Epidermal melanocyte (primary cell): ENCODE measurements around the gene CPA5.
"Not testable (repeated sequence)": the region's sequence is repeated elsewhere in the genome, so short reads cannot be mapped to it uniquely, and the experiment has no call there.

Experiments used
- DNase-seq: peaks from one replicate; pipeline ENCODE4 v3.0.0; 2011; ENCODE audit warnings: low spot score; ENCODE audit not compliant: insufficient read length

CPA5 gene

GRCh38 chr7:130344271-130344866 lies at the start of gene CPA5:
Gene CPA5, plus strand, starts transcription at chr7:130344816. Its CDS starts 1,670 bp downstream, at chr7:130346486.
- no peak for DNase-seq

- no peak for DNase-seq
These were observed 48.2 kb upstream of the CPA5 start for GRCh38 chr7:130296221-130296951.

- DNase-seq, result no peak
These were observed 46.7 kb upstream of the CPA5 start for GRCh38 chr7:130297628-130298543.

GRCh38 chr7:130298544-130299326 lies 45.9 kb upstream of the CPA5 start:
- no peak for DNase-seq

GRCh38 chr7:130299866-130300265 lies 44.8 kb upstream of the CPA5 start:
- no peak for DNase-seq

GRCh38 chr7:130301501-130302020 lies 43.1 kb upstream of the CPA5 start:
- DNase-seq, result no peak

- no peak for DNase-seq
These were observed 42.0 kb upstream of the CPA5 start for GRCh38 chr7:130302649-130303048.

DNA sequence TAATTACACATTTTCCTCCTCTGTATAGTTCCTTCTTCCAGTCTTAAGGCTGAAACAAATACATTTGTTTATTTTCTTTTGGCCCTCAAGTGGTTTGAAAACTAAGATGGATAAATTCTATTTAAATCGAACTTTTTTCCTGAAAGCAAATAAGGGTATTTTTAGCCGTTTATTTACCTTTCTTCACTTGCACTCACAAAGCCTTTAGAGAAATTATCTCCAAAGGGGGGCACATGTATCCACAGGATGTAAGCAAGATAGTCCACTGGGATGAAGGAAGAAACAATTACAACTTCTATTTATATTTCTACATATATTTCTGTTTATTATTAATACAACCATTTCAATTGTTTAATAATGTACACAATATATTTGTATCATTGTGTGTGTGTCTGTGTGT lies 41.5 kb upstream of the CPA5 start:
- no peak for DNase-seq

GRCh38 chr7:130303551-130303950 lies 41.1 kb upstream of the CPA5 start:
- DNase-seq, result no peak

DNA sequence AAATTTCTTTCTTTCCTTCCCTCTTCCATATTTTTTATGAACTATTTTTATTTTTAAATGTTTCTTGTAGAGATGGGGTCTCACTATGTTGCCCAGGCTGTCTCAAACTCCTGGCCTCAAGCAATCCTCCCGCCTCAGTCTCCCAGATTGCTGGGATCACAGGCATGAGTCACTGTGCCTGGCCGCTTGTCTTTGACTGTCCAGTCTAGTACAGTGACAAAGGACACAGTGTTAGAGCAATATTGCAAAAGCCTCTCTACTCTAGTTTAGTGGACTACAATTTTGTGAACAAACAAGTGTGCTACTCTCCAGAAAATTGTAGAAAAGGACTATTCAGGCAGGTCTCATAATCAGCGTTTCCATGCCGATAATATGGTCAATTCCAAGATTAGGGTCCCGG lies 40.6 kb upstream of the CPA5 start:
- DNase-seq, result no peak

- no peak for DNase-seq
These were observed 39.7 kb upstream of the CPA5 start for GRCh38 chr7:130304878-130305277.

DNA sequence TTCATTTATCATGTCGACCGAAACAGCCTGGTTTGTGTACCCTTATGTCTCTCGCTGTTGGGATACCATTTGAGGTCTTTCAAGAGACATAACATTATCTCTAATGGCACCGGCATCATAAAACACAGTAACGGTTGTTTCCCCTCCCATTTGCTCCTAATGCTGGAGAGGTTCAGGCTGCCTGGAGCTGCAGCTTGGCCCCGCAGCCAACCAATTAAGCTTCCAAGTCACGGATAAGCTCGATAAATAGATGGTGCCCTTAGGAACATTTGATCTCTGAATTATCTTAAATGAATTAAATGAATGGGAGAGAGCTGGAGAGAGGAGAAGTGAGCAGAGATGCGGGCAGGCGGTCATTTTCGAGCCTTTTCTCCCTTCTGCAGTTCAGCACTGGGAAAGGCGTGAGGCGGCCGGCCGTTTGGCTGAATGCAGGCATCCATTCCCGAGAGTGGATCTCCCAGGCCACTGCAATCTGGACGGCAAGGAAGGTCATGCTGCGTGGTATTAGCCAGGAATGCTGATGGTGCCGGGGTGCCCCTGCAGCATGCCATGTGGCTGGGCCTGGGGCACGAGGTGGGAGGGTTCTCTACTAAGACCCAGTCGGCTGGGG lies 39.1 kb upstream of the CPA5 start:
- DNase-seq, result no peak

- no peak for DNase-seq
These were observed 34.6 kb upstream of the CPA5 start for GRCh38 chr7:130309986-130310385.

DNA sequence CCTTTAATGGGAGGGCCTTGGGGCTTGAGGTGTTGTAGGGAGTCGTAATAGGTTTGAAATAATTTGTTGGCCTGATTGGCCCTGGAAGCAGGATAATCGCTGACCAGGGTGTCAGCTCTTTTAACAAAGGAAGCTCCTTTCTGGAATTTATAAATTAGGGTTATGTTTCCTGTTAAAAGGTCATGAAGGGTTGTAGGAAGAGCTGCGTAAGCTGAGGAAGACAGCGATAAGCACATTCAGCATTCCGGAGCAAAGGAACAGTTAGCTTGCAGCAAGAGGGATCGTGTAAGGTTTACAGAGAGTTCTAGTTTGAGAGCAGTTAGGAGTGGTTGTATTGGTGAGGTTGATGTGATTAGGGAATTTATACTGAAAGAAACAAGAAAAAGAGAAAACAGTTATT lies 30.3 kb upstream of the CPA5 start:
- DNase-seq, result no peak

- DNase-seq, result no peak
These were observed 25.1 kb upstream of the CPA5 start for GRCh38 chr7:130319541-130319940.

GRCh38 chr7:130321542-130322229 lies 22.9 kb upstream of the CPA5 start:
- DNase-seq, result not testable (repeated sequence)

DNA sequence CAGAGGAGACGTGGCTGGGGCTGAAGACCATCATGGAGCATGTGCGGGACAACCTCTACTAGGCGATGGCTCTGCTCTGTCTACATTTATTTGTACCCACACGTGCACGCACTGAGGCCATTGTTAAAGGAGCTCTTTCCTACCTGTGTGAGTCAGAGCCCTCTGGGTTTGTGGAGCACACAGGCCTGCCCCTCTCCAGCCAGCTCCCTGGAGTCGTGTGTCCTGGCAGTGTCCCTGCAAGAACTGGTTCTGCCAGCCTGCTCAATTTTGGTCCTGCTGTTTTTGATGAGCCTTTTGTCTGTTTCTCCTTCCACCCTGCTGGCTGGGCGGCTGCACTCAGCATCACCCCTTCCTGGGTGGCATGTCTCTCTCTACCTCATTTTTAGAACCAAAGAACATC lies 22.0 kb upstream of the CPA5 start:
- no peak for DNase-seq

DNA sequence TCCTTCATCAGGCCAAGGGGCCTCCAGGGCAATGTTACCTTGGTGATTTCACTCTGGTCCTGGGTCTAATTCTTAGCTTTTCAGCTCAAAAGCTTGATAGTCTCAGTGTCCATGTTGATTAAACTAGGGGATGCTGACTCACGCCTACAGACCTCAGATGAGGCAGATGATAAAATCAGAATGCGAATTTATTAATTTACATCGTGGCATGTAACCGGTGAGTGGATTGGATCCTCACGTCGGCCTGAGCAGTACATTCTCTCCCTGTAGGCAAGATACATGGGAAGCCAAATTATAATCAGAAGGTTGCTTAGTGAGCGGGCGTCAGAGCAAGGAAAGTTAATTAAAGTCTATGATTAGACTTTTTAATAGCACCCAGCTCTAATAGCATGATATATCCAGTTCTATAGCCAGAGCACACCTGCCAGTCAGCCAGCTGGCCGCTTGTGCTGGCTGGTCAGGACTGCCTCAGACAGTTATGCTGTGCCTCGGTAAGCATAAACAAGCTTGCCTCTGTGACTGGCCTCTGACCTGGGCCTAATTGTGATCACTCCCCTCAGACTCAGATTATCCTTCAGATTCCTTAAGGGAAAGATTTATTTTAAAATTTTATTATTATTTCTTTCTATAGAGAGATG lies 20.2 kb upstream of the CPA5 start:
- no peak for DNase-seq

DNA sequence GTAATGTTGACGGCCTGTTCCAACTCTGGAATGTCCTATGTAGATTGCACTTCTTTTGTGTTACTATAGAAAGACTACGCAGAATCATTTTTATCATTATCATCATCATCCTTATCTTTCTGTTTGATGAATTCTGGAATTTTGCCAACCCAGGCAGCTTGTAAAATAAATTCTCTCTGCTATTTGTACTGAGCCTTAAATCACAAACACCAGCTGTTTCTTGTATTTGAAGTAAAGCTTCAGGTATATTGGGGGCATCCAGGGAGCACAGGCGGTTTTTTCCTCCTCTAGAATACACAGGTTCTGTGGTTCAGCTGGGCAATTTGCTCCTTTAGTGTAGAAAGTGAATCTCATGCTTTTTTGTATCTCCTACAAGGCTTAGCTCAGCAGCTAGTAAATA lies 14.9 kb upstream of the CPA5 start:
- no peak for DNase-seq
